Astrocyte of the cerebellum (primary cell): ENCODE results near the gene CTAGE15.
"Not testable (repeated sequence)": the region's sequence is repeated elsewhere in the genome, so short reads cannot be mapped to it uniquely, and the experiment has no call there.

Experiments
- DNase-seq: peaks from one replicate; pipeline ENCODE4 v3.0.0-alpha.2; 2011; ENCODE audit warnings: low read depth
- H3K4me3 ChIP-seq: 2 replicates; pipeline ENCODE4 v1.5.1; 2011; ENCODE audit warnings: mild to moderate bottlenecking, low read depth, low read length, moderate library complexity
- in situ Hi-C: cut with HindIII; loops from 2 replicates; pipeline ENCODE4 v1.10.0; 2017; ENCODE audit warnings: low sequenced_read_pairs
- TF ChIP-seq, protein P1 (sequence below): IDR thresholded peaks from 2 replicates; pipeline ENCODE4 v1.5.1; 2012; ENCODE audit warnings: low read length, low read depth, moderate library complexity, mild to moderate bottlenecking; ENCODE audit errors: missing control alignments

The CTAGE15 gene, protein sequence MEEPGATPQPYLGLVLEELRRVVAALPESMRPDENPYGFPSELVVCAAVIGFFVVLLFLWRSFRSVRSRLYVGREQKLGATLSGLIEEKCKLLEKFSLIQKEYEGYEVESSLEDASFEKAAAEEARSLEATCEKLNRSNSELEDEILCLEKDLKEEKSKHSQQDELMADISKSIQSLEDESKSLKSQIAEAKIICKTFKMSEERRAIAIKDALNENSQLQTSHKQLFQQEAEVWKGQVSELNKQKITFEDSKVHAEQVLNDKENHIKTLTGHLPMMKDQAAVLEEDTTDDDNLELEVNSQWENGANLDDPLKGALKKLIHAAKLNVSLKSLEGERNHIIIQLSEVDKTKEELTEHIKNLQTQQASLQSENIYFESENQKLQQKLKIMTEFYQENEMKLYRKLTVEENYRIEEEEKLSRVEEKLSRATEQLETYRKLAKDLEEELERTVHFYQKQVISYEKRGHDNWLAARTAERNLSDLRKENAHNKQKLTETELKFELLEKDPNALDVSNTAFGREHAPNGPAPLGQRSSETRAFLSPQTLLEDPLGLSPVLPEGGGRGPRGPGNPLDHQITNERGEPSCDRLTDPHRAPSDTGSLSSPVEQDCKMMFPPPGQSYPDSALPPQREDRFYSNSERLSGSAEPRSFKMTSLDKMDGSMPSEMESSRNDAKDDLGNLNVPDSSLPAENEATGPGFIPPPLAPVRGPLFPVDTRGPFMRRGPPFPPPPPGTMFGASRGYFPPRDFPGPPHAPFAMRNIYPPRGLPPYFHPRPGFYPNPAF

DNA sequence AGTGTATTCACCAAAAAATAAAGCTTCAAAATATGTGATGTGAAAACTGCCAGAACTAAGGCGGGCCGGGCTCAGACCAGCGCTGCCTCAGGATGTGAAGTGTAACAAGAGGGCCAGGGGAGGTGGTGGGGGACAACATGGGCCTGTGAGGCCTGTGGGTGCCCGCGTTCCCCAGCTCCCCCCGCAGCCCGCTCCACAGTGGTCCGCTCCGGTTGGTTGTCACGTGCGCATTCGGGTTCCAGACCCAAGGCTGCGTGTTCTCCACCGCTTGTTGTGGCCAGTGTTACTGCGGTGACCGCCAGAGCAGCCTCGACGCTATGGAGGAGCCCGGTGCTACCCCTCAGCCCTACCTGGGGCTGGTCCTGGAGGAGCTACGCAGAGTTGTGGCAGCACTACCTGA lies at the start of gene CTAGE15:
Gene CTAGE15 (plus strand): TSS at position 301 of the 400 bp plus-strand sequence. CDS start 17 bp downstream, at position 318.
- in situ Hi-C loops, H3K4me3 ChIP-seq, DNase-seq: not testable (repeated sequence)

DNA sequence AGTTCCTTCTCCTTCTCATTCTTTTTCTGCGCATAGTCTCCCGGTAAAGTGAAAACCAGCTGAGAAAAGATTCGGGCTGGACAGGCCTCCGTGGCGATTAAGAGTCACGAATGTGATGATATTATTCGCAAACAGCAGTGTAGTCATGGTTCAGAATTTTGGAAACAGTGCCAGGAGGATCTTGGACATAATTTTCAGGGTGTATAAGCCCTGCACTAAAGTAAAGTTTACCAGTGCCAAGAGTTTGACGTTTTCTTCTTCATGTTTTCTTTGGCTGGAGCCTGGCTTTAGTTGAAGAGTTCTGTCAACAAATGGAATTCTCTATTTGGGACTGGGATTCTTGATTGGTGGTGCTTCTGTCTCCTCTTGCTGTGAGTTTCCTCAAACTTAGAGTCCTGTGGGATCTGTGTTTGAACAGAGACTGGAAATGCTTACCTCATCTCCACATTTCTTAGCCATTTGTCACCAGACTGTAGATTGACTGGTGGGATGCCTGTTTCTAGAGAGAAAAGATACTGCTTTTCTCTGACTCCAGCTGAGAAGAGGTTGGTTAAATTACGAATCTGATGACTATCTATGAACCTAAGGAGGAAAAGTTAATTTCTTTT lies 49.2 kb upstream of the CTAGE15 start:
- H3K4me3 ChIP-seq, in situ Hi-C loops, DNase-seq: not testable (repeated sequence)

DNA sequence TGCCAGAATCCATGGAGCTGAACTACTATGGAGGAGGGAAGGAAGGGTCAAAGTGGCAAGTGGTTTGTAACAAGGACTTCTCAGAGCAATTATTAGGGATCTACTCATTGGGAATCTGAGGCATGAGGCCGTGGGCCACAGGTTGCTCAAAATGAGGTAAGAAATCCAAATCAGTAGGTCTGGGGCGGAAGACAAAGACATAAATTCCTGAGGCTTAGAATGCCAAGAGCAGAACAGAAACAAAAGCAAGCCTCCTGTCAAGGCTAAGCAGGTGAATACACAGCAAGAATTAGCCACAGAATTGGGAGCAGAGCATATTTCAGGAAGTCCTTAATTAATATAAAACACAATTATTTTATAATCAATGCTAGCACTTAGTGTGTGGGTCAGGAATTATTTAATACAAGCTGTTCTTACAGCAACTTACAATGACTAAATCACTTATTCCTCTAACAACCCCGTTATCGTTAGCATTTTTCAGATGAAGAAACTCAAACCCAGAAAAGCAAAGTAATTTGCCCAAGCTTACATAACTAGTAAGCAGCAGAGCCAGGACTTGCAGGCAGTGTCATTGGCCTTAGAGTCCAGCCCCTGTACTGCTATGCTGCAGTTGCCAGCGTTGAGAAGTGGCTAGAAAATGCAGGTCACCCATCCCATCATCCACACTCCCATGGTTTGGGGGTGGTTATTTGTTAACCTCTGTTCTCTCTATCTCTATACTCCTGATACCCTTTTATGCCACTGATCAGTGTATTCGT lies 40.3 kb upstream of the CTAGE15 start:
- H3K4me3 ChIP-seq, in situ Hi-C loops, DNase-seq: not testable (repeated sequence)

DNA sequence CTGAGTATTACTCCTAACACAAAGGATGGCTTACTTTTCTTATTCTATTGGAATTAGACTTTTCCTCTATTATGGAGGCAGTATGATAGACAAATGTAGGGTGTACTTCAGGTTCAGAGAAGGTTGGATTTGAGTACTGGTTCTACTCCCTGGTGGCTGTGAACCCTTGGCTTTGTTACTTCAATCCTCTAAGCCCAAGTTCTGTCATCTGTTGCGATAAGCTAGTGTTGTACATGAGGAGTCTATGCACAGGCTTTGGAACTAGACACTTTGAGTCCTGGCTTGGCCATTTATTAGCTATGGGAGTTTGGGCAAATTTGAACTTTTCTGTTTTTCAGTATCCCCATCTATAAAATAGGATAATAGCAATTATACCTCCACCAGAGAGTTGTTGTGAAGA lies 39.7 kb upstream of the CTAGE15 start:
- H3K4me3 ChIP-seq, in situ Hi-C loops: not testable (repeated sequence)

DNA sequence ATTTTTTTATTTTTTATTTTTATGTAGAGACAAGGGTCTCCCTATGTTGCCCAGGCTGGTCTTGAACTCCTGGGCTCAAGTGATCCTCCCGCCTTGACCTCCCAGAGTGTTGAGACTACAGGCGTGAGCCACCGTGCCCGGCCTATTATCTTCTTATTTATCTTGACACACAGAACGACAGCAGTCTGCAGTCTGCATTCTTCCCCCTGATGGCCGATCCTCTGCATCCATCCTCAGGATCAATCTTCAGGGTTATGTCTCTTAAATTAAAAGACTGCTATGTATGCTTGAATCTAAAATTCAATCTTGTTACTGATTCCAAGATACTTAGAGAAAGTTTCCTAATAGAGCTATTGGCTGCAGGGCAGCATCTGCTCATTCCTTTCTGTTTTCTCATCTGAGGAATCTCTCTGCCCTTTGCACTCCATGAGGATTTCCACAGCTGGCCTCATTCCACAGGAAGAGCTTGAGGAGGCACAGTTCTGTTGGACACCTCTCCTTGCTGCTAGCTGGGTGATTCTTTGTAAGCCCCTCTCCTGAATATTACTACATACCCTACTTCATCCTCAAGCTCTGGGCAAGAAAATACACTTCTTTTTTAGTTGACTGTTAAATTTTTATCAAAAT lies 38.3 kb upstream of the CTAGE15 start:
- DNase-seq, H3K4me3 ChIP-seq, in situ Hi-C loops: not testable (repeated sequence)

More for the DNA sequence above, 39.7 kb upstream of the CTAGE15 start:
- DNase-seq: not testable (repeated sequence)

DNA sequence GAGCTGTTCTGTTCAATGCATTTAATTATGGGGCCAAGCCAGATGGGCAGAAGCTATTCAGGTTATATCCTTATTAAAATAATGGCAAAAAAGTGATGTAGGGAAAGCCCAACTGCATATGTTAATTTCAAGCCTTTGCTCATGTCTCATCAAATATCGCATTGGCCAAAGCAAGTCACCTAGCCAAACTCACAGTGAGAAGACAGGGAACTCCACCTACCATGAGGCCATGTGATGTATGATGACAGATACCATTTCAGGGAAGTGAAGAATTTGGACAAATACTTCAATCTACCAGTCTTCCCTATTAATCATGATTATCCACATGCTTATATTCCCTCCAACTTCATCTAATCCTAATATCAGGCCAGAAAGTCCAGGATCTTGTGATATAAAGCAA lies 35.2 kb upstream of the CTAGE15 start:
- DNase-seq, in situ Hi-C loops, H3K4me3 ChIP-seq: not testable (repeated sequence)

DNA sequence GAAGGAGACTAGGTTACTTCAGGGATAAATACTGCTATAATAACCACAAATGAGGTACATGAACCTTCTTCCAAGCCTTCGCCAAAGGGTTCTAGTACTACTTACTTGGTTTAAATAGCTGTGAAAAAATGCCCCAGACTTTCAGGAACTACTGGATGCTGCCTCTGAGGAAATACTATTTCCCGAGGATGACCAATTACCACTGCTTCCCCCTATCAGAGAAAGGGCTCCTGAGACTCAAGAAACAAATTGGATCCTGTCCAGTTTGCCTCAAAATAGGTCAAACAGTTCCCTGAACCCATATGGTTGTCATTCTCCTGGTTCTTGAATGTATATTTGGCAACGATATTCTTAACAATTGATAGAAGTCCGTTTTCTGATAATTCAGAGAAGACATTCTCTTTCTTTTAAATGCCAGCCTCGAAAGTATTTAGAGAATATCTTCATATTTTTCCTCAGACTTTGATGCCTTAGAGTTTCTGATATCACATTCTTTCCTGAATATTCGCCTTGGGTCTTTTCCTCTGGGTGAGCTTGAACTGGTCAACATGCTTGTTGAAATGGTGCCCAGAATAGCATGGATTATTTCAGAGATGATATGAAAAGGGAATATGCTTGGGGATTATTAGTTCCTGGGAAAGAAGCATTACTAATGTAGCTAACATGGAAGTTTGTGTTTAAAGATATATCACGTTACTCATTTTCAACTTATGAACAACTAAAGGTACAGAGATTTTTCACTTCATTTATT lies 28.1 kb upstream of the CTAGE15 start:
- DNase-seq, H3K4me3 ChIP-seq, in situ Hi-C loops: not testable (repeated sequence)

DNA sequence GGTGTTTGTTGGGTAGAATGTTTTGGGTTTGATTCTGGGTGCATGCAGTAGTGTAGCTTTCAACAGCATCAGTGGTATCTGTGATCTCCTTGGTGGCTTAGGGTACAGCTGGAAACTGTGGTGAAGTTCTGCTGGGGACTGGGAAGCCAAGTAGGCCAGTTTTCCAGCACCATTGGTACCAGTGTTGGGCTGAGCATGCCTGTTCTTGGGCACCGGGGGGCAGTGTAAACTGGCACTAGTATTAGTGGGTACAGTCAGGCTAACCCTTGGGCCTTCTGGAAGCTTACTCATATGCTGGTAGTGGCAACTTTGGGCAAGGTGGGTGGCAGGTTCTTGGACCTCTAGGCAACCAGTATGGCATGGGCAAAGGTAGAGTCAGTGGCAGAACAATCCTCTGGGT lies 15.6 kb upstream of the CTAGE15 start:
- H3K4me3 ChIP-seq, in situ Hi-C loops, DNase-seq: not testable (repeated sequence)

DNA sequence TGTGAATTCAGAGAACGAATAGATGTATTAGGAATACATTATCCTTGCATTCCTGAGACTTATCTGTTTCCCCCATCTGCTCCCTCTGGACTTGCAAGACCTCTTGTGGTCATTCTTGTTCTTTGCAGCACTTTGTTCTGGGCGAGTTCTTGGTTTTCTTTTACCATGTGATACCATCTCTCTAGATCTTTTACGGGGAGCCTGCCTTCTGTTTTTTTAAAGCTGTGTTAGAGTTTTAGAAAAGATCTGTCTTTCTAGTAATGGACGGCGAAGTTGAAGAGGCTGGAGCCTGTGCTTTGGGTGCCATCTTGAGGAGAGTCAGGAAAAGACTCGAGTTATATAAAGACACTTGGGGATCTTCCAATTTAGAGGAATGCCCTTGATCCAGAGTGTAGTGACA lies 8.3 kb upstream of the CTAGE15 start:
- H3K4me3 ChIP-seq, DNase-seq, in situ Hi-C loops: not testable (repeated sequence)
- TF ChIP-seq, protein P1, sequence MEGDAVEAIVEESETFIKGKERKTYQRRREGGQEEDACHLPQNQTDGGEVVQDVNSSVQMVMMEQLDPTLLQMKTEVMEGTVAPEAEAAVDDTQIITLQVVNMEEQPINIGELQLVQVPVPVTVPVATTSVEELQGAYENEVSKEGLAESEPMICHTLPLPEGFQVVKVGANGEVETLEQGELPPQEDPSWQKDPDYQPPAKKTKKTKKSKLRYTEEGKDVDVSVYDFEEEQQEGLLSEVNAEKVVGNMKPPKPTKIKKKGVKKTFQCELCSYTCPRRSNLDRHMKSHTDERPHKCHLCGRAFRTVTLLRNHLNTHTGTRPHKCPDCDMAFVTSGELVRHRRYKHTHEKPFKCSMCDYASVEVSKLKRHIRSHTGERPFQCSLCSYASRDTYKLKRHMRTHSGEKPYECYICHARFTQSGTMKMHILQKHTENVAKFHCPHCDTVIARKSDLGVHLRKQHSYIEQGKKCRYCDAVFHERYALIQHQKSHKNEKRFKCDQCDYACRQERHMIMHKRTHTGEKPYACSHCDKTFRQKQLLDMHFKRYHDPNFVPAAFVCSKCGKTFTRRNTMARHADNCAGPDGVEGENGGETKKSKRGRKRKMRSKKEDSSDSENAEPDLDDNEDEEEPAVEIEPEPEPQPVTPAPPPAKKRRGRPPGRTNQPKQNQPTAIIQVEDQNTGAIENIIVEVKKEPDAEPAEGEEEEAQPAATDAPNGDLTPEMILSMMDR: peak; percentile 14

DNA sequence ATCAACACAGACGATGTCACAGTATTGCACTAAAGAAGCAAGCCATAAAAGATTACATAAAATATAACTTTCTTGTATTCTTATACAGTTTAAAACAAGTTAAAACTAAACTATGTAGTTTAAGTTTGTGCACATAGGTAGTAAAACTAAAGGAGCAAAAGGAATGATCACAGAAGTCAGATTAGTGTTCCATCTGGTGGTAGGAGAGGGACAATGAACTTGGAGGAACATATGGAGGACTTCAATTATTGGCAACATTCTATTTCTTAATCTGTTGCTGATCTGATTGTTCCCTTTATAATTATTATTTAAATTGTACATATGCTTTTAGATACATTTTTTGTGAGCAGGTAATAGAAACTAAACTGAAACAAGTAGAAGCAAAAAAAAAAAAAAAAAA lies 5.6 kb upstream of the CTAGE15 start:
- H3K4me3 ChIP-seq, in situ Hi-C loops, DNase-seq: not testable (repeated sequence)

DNA sequence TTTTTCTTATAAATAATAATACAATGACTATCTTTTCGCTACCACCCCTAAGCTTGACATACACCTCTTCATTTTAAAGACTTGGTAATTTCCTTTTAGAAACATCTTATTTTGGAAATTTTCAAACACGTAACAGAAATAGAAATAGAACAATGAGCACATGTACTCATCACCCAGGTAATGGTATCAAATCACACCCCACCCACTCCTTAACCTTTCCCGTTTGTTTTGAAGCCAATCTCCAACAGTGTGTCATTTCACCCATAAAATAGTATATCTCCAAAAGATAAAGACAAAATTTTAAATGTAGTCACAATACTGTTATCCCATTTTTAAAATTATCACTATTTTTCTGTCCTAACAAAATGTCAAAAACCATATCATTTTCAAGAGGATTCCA lies 16.6 kb downstream of the CTAGE15 start:
- H3K4me3 ChIP-seq, DNase-seq, in situ Hi-C loops: not testable (repeated sequence)

DNA sequence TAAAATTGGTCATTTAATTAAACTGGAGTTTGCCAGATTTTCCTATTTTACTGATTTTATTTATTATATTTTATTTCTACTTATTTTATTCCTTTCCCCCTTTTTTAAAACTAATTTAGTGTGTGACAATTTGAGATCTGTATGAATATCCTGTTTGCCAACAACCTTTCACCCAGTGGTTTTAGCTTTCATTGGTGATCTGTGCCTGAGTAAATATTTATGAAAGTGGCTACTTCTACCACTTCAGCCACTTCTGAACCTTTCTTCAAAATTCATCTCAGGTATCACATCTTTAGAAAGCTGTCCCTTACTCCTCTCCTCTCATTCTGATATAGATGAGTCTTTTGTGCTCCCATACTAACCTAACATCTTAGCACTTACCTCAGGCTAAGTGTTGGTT lies 18.3 kb downstream of the CTAGE15 start:
- H3K4me3 ChIP-seq, DNase-seq, in situ Hi-C loops: not testable (repeated sequence)

DNA sequence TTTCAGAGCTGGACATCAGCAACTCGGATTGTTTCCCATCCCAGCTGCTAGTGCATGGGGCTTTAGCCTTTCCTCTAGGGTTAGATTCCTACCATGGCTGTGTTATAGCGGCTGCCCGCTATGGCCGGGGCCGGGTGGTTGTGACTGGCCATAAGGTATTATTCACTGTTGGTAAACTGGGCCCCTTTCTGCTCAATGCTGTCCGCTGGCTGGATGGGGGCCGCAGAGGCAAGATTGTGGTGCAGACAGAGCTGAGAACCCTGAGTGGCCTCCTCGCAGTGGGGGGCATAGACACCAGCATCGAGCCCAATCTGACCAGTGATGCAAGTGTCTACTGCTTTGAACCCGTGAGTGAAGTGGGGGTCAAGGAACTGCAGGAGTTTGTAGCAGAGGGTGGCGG lies 26.5 kb downstream of the CTAGE15 start:
- in situ Hi-C loops, DNase-seq: not testable (repeated sequence)

DNA sequence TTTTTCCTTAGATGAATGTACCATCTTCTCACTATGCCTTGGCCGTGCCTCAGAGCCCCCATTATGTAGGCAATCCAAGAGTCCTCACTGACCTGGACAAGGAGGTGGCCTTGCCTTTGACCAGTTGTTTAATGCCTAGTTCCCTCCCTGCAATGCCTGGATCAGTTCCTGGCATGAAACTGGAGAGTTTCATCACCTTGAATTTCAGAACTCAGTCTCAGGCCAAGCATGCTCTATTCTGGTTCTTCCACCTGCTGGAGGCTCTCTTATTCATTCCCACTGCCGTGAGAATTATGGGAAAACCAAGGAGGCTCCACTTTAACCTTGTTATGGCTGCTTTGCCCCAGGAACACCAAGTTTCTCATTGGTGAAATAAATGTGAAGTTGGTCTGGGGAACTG lies 31.9 kb downstream of the CTAGE15 start:
- in situ Hi-C loops, H3K4me3 ChIP-seq, DNase-seq: not testable (repeated sequence)

More for the DNA sequence above, 26.5 kb downstream of the CTAGE15 start:
- not testable (repeated sequence) for H3K4me3 ChIP-seq

DNA sequence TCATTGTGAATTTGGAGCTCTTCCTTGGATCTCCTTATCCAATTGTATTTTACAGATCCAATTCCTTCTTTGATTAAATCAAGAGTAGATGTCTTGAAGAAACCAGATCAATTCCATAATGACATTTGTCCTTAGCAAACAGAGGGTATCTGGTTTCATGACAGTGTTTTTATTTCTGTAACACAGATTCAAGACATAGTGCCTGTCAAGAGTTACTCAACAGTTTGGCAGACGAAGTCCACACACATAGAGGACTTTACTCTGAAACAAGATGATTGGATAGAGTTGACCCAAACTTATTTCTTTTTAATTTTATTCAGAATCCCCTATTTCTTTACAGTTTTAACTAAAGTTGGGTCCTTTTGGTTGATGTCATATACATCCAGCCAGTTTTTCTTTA lies 34.5 kb downstream of the CTAGE15 start:
- H3K4me3 ChIP-seq, in situ Hi-C loops, DNase-seq: not testable (repeated sequence)
